Stimulated activated CD8-positive, alpha-beta memory T cell treated with anti-CD3 and anti-CD28 coated beads, Interleukin-7, amount 100 ng/mL, for 24 hours (primary cell): ENCODE measurements around the gene ISG20.

Experiments
- DNase-seq: peaks from one replicate; pipeline ENCODE4 v3.0.0-alpha.2; 2020; ENCODE audit warnings: low read depth

The ISG20 gene

DNA sequence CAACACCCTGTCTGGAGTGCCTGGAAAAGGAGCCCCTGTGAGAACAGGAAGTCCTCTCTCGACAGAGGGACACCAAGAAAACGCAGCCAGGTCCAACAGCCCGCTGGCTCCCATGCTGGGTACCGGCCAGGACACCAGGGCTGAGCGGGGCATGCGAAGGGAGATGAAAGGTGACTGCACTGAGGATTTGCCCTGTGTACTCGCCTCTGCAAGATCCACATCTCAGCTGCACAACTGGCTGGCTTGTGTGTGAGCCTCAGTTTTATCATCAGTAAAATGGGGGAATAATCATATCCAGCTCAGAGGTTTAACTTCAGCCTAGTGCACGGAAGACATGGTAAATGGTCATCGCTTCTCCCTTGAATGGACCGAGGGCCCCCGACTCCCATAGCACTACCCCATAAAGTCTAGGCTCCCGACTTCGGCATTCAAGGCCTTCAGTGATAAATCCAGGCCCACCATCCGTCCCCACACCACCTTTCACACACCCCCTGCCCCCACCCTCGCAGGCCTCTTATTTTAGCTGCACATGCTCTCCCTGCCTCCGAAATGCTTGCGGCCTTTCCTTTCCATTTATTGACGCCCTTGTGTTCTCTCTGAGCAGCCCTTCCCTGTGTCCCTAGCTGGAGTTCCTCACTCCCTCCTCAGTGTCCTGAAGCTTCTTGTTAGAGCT lies 15.8 kb downstream of the ISG20 start:
- DNase-seq, result no peak

DNA sequence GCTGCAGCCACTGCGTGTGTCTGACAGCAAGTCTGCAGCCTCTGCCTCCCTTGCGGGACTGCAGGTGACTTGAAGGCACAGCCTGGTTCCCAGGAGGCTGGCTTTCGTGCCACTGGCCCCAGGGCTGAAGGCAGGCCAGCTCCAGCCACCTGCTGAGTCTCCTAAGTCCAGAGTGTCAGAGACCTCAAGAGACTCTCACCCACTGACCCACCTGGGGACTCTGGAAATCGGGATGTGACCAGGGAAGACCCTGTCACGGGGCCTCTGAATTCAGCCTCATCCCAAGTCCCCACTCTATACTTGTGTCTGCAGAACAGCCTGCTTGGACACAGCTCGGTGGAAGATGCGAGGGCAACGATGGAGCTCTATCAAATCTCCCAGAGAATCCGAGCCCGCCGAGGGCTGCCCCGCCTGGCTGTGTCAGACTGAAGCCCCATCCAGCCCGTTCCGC lies 16.3 kb downstream of the ISG20 start:
- DNase-seq, result no peak

DNA sequence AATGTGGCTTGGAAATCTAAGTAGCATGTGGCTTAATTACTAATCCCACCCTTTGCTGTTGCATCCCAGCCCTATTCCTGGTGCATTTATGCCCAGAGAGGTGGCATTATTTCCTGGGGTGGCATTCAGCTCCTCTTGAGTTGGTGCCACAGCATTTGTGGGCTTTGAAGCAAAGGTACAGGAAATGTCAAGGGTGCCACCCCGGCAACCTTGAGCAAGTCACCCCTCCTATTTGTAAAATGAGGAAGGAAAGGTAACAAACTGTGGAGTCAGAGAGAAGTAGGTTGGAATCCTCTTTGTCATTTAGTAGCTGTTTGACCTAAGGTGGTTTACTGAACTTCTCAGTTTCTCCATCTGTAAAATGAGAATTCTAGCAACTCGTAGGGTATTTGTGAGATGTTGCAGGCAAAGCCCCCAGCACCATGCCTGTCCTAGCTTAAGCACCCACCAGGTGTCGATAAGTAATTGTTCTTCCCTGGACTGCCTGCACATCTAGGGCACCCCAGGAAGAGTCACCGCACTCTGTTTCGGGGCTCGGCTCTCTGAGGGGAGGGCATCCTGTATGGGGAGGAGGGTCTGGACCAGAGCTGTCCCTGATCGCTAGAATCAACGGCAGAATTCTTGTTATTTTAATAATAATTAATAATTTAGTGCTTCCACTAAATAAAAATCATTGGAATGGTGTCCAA lies 17.1 kb downstream of the ISG20 start:
- DNase-seq, result no peak

DNA sequence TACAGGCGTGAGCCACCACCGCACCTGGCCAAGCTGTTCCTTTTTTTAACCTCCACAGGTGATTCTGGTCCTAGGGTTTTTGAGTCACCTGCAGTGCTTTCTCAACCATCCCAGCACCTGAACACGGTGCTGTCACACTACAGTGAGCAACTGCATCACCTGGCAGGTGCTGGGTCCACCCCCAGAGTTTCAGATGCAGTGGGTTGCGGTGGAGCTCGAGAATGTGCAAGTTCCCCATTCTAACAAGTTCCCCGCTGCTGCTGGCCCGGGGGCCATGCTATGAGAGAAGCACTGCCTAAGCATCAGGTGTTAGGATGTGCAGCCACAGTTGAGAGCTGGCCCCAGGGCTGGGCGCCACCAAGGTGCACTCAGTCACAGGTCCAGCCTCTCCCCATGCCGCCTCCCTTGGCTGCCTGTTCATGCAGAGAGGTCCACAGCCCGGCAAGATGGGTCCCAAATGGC lies 18.0 kb downstream of the ISG20 start:
- DNase-seq, result no peak

DNA sequence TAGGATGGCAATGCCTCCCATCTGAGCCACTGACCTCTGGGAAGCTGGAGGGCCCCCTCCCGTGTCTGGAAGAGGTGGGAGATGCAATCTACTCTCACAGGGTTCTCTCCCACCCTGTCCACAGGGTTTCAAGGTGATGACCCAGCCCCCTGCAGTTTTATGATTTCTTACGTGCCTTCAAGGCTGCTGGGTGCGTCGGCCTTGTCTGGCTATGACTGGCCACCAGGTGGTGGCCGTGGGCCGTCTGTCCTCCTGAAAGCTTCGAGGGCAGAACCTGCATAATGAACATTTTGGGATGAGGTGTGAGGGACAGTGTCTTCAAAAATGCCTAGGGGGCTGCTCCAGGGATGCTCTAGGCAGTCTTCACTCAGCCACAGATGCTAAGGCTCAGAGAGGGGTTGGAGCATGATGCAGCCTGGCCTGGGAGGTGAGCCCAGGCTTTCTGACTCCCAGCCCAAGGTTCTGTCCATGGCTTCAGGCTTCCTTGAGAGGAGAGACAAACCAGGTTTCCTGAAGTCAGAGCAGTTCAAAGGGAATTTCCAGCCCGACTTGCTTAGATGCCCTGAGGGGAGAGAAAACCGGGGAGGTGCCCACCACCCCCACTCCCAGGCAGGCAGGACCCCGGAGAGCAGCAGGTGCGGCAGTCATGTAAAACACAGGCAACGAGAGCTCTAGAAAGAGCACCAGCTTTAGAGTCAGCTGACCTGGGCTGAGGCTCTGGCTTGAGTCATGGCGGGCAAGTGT lies 18.7 kb downstream of the ISG20 start:
- DNase-seq, result no peak

DNA sequence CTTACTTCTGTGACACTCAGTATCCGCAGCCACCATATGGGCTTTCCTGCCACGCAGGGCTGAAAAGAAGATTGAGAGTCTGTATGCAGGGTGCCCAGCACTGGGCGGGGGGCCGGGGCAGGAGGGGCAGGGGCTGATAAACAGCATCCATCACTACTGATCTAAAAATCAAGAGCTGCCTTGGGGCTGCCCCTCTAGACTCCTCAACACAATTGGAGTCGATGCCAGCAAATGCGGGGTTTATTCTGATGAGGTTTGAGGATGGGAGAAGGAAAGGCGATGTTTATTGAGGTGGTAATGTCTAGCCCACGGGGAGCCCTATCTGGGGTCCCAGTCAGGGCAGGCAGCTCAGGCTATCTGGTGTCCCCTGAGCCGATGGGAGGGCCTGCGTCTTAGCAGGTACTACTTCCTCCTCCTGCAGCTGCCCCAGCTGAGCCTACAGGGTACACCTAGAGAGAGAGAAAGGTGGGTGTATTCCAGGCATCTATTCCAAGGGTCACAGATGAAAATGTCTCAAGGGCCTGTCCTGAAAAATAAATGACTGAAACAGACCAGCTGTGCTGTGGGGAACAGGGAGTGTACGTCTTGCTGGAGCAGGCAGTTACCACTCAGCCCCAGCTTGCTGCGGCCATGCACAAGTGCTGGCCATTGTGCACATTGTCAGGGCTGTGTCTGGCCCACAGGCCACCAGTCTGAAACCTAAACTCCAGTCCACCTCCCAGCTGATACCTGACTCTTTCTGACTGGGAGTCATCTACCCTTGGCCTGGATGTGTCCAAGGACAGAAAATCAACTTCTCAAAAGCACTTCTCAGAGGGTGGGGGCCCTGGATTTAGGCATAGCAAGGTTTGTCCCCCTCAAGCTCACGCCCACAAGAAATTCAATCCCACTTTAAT lies 19.5 kb downstream of the ISG20 start:
- no peak for DNase-seq

DNA sequence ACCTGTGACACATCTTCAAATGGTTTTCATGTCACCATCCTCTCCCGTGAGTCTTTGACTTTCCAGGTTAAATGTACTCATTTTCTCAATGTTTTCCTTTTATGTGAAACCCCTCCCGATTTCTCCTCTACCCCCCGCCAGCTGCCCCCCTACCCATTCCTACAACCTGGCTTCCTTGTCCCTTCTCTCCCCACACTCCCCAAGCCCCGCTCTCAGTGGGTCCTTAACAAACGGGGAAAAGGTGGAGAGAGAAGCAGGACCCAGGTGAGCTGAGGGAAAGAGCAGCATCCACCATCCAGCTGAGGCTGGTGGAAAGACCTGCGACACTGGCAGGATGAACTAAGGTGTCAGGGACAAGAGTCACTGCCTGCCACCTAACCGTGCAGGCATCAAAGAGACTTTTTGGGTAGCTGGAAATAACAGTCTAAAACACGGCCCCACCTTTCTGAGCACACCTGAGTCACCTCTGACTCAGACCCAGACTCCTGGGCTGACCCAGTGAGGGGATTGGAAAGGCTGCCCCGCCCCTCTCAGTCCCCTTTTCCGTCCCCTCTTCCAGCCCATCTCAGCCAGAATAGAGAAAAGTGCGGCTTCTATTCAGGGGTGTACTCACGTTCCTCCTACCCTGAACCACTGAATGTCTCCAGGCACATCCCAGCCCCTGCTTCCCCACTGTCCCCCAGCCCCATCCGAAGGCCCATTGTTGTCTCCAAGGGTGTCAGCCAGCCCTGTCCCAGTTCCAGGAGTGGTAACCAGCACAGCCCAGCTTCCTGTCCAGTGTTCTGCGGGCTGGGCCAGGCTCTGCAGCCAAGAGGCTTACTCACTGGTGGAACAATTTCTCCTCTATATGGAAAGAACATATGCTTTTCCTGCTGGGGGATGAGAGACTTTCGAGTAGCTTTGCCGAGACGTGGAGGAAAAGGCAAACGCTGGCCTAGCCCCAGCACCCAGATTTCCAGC lies 20.4 kb downstream of the ISG20 start:
- DNase-seq, result no peak

DNA sequence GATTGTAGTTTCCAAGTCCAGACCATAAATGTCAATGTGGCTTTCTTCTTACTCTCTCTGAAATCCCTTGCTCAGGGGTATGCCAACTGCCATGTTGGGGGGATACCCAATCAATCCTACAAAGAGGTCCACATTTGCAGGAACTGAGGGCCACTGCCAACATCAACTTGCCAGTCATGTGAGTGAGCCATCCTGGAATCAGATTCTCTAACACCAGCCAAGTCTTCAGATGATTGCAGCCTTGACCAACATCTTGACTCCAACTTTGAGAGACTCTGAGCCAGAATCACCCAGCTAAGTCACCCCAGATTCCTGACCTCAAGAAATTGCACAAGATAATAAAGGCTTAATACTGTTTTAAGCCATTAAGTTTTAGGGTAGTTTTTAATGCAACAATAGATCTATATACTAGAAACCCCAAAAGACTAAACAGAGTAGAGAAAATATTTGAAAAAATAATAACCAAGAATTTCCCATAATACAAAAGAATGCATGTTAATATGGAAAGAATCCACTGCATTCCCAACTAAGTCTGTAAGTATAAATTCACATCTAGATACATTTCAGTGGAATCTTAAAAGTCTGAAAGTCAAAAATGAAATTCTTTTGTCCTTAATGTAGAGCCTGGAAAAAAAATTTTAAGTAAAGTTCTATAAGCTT lies 22.4 kb downstream of the ISG20 start:
- DNase-seq, result no peak

DNA sequence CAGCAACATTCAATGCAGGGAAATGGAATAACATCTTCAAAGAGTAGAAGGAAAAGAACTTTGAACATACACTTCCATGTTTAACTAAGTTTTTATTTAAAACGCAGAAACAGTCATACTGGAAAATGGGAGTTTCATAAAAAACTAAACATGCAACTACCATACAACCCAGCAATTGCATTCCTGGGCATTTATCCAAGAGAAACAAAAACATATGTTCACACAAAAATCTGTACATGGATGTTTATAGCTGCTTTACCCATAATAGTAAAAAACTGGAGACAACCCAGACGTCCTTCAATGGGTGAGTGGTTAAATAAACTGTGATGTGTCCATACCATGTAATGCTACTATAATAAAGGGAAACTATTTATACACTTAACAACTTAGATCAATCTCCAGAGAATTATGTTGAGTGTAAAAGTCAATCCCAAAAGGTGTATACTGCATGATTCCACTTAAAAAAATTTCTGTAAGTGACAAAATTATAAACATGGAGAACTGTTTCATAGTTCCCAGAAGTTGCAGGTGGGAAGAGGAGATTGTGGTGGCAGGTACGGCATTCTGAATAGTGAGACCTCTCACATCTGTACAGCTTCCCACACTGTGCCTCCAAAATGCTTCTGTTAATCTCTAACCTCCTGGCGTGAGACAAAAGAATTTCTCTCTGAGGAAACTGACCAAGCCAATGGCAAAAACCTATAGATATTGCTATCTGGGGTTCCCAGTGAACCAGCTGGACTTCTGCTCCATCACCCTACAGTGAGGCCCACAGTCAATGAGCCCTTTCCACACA lies 23.1 kb downstream of the ISG20 start:
- no peak for DNase-seq

DNA sequence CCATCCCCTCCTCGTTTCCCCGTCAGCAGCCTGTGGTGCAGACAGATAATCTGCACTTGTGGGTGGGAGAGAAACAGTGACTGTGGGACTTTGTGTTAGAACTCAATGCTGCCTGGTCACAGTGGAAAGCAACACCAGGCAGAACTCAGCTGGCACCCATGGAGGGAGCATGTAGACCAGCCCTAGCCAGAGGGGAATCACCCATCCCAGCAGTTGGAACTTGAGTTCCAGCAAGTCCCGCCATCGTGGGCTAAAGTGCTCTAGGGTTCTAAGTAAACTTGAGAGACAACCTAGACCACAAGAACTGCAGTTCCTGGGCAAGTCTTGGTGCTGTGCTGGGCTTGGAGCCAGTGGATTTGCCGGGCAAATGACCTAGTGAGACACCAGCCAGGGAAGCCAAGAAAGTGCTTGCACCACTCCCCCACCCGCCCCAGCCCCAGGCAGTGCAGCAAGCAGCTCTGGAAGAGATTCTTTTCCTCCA lies 24.4 kb downstream of the ISG20 start:
- DNase-seq, result no peak

DNA sequence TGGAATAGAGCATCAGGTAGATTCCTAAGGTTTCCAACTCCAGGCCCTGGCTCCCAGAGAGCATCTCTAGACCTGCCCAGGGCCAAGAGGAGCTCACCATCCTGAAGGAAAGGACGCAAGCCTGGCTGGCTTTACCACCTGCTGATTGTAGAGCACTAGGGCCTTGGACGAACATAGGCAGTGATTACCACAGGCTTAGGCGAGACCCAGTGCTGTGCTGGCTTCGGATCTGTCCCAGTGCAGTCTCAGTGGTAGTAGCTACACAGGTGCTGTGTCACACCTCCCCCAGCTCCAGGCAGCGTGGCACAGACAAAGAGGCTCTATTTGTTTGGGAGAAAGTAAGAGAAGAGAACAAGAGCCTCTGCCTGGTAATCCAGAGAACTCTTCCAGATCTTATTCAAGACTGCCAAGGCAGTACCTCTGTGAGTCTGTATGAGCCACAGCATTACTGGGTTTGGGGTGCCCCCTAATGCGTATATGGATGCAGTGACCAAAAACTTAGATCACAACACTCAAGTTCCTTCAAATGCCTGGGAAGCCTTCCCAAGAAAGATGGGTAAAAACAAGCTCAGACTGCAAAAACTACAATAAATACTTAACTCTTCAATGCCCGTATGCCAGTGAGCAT lies 25.4 kb downstream of the ISG20 start:
- DNase-seq, result no peak

DNA sequence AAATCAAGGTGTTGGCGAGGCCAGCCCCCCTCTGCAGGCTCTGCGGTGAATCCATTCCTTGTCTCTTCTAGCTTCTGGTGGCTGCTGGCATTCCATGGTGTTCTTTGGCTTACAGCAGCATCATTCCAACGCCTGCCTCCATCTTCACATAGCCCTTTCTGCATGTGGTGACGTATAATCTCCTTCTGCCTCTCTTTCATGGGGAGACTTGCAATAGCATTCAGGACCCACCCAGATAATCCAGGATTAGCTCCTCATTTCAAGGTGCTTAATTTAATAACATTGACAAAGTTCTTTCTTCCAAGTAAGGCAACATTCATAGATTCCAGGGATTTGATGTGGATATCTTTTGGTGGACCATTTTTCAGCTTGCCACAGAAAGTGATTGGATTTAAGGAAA lies 35.8 kb downstream of the ISG20 start:
- DNase-seq, result no peak

DNA sequence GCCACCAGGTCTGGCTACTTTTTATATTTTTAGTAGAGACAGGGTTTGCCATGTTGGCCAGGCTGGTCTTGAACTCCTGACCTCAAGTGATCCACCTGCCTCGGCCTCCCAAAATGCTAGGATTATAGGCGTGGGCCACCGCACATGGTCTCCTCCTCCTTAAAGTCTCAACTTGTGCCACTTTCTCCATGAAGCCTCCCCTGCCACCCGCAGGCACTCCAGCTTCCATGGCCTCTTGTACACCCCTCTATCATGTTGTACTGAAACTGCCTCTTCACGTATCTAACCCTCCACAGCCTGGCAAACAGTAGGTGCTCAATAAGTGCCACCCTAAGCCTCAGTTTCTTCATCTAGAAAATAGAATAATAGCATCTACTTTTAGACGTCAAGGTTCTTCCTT lies 39.9 kb downstream of the ISG20 start:
- no peak for DNase-seq

DNA sequence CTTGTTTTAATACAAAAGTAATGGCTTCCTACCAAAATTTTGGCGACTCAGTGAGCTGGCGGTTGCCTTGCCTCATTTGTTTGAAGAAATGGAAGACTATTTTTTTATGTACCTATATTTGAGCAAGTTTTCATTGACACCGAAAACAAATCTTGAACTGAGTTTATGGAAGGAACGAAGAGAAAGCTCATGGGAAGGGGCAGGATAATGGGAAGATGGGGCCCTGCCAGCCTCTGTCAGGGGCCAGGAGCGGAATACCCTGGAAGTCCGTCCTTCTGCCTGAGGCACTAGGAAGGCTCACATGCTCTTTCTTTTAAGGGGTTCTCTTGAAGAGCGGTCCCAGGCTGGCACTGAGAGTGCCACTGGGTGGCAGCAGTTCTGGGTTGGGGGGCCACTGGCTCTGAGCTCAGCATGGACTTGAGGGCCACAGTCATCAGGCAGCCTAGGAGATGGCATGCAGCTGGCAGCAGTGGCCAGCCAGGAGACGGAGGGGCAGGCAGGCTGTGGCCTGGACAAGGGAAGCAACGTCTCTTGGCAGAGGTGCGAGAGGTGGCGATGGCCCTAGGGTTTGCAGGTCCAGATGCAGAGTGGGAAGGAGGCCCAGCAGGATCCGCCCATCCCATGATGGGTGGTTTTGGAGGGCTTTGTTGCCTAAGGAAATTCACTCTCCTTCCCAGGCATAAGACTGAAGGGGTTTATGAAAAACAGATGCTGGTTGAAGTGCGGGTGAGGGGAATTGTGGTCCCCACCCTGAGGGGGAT lies 41.6 kb downstream of the ISG20 start:
- no peak for DNase-seq

DNA sequence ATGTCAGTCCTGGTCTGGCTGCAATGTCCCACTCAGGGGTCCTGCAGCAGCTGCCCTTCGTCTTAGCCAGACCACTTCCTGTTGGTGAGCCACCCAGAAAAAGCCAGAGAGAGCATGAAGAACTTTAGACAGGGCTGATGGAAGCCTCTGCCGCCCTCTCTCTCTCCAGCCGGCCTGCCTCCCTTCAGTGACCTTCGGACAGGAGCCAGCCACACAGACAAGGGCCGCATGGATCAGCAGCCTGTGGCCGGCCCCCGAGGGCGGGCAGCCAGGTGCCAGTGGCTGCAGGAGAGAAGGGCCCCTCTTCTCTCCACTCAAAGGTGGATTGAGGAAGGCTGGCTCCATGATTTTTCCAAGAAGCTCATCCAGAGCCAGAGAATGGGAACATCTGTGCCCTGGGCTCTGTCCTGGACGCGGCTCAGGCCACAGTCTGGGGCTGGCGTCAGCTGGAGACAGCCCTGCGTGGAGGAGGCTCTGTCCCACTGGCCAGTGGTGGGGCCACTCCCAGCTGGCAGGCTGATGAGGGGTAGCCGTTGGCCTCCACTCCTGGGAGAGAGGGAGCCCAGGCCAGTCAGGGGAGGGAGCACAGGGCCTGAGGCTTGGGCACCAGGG lies 42.9 kb downstream of the ISG20 start:
- DNase-seq, result no peak

DNA sequence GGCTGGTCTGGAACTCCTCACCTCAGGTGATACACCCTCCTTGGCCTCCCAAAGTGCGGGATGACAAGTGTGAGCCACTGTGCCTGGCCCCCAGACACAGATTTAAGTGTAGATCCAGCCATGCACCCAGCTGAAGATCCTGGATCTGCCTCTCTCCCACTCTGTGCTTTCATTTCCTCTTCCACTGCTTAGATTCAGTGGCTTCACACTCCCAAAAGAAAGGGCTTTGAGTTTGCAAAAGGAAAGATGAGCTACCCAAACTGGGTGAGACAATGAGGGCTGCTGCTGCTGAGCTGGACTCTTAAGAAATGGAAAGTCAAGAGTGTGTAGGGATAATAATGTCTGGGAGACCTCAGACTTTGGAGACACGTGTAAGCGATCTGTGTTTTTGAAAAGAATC lies 45.5 kb downstream of the ISG20 start:
- no peak for DNase-seq

DNA sequence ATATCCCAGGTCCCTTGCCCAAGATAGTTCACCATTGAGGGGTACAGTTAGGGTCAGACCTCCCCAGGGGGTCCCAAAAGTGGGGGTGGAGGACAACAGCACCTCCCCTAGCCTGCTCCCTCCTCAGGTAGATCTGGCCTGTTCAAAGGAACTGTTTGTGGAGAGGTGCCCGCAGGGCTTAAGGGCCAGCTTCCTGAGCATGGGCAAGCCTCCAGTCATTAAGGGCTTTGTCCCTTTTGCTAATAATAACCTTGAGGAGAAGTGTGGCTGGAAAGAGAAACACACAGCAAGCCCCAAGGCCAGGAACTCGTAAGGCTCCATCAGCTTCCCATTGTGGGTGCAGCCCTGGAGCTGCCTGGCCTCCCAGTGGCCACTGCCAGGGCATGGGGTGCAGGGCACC lies 47.4 kb downstream of the ISG20 start:
- DNase-seq, result no peak
